DOHH2 (cell line): Measurements from ENCODE around the gene SORBS1.

Experiments
- H3F3A ChIP-seq: fragments of 200-600 bp; sonication (generic), shearing (Covaris generic); 2 replicates; pipeline ENCODE4 v1.6.0; 2016; ENCODE audit warnings: antibody characterized with exemption, mild to moderate bottlenecking; ENCODE audit not compliant: control insufficient read depth, insufficient read depth
- H3K27ac ChIP-seq: fragments of 200-600 bp; sonication (generic); 2 replicates; pipeline ENCODE4 v1.5.1; 2014; ENCODE audit warnings: low read depth, mild to moderate bottlenecking, low read length, moderate library complexity
- H3K27me3 ChIP-seq: fragments of 200-600 bp; sonication (generic); 2 replicates; pipeline ENCODE4 v1.6.1; 2014; ENCODE audit warnings: mild to moderate bottlenecking, low read length, mixed read lengths; ENCODE audit not compliant: control insufficient read depth
- H3K36me3 ChIP-seq: fragments of 200-600 bp; sonication (generic); 2 replicates; pipeline ENCODE4 v1.6.1; 2014; ENCODE audit warnings: mild to moderate bottlenecking, low read length, moderate library complexity, mixed read lengths; ENCODE audit not compliant: control insufficient read depth
- H3K4me1 ChIP-seq: fragments of 200-600 bp; sonication (generic); 2 replicates; pipeline ENCODE4 v1.6.1; 2014; ENCODE audit warnings: mild to moderate bottlenecking, low read length, mixed read lengths; ENCODE audit not compliant: control insufficient read depth
- H3K4me2 ChIP-seq: fragments of 200-600 bp; sonication (generic); 2 replicates; pipeline ENCODE4 v1.6.0; 2014; ENCODE audit warnings: mild to moderate bottlenecking, low read length, moderate library complexity
- H3K4me3 ChIP-seq: fragments of 200-600 bp; sonication (generic); 2 replicates; pipeline ENCODE4 v1.5.1; 2014; ENCODE audit warnings: mild to moderate bottlenecking, low read length, mixed read lengths
- H3K79me2 ChIP-seq: fragments of 200-600 bp; sonication (generic); 2 replicates; pipeline ENCODE4 v1.6.1; 2014; ENCODE audit warnings: mild to moderate bottlenecking, low read length, mixed read lengths; ENCODE audit not compliant: control insufficient read depth
- H3K9me2 ChIP-seq: fragments of 200-600 bp; sonication (generic); replicated peaks from 2 replicates; pipeline ENCODE4 v1.6.1; 2014; ENCODE audit warnings: mild to moderate bottlenecking, low read length, mixed read lengths; ENCODE audit not compliant: control insufficient read depth
- H3K9me3 ChIP-seq: fragments of 200-600 bp; sonication (generic); 2 replicates; pipeline ENCODE4 v1.6.1; 2014; ENCODE audit warnings: antibody characterized with exemption, low read length, mixed read lengths; ENCODE audit not compliant: control insufficient read depth, insufficient read depth
- H4K20me1 ChIP-seq: fragments of 200-600 bp; sonication (generic); 2 replicates; pipeline ENCODE4 v1.6.0; 2014; ENCODE audit warnings: low read depth, mild to moderate bottlenecking, antibody characterized with exemption, low read length, moderate library complexity; ENCODE audit not compliant: control insufficient read depth, insufficient read depth
- CTCF ChIP-seq: fragments of 200-600 bp; sonication (generic); IDR thresholded peaks from one replicate; pipeline ENCODE4 v1.5.1; 2014; ENCODE audit warnings: antibody characterized with exemption, mild to moderate bottlenecking, low read depth, low read length; ENCODE audit not compliant: poor library complexity, severe bottlenecking
- EZH2phosphoT487 ChIP-seq: fragments of 200-600 bp; sonication (generic); IDR thresholded peaks from 2 replicates; pipeline ENCODE4 v1.6.1; 2017; ENCODE audit warnings: borderline replicate concordance, mild to moderate bottlenecking, antibody characterized with exemption, low read length, moderate library complexity, mixed read lengths

SORBS1 gene

DNA sequence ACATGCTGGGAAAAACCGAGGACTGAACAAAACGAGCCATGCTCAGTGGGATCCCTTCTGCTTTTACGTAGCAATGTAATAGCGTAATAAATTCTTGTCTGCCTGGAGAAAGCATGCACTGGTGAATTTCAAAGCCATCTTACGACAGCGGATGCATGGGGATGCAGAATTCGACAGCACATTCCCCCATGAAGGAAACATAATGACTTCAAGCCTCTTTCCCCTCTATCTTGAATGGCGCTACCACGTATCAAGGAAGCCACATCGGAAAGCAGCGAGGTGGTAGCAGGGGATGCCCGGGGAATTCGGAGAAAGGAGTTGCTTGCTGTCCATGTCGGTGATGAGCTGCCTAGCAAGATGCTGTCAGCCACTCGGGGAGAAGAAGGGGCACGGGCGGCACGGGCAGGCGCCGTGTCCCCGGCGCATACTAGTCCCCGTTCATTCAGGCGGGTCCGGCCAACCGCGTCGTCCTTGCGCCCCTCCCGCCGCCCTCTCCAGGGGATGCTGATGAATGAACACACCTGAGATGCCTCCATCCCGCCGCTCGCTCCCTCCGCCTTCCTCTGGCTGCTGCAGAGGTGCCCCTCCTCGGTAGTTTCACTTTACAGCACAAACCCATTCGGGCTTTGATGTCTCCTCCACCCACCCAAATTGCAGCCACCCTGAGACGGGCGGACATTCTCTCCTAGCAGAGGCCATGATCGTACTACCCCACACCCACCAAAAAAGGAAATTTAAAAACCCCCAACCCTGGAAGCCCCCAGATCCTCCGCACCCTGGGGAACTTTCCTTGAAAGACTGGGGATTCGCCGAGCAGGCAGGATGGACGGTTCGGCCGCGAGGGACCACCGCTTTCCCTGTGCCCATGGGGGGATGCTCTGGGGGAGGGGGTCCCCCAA is 644 bp downstream of the SORBS1 start:
- no peaks in the 10 kb centered on the region for H4K20me1 ChIP-seq
- peak overlapping the region; percentile 89 for H3K4me2 ChIP-seq
- H3K27me3 ChIP-seq = peaks cover 51% of the 10 kb centered on the region
- no peaks in the 10 kb centered on the region for H3K36me3 ChIP-seq
- peak overlapping the region; percentile 75 for H3K4me3 ChIP-seq
- H3K9me2 ChIP-seq = no peaks in the 10 kb centered on the region
- no peaks in the 10 kb centered on the region for H3F3A ChIP-seq
- no peak overlapping the region for H3K27ac ChIP-seq
- no peaks in the 10 kb centered on the region for H3K9me3 ChIP-seq
- peaks cover 14% of the 10 kb centered on the region for H3K4me1 ChIP-seq
- TF ChIP-seq EZH2phosphoT487 (peak; percentile 43; the same call in 1 of the 2 replicates), CTCF (no peak)
- H3K79me2 ChIP-seq = no peaks in the 10 kb centered on the region

GRCh38 chr10:95559896-95560277 is 1.3 kb downstream of the SORBS1 start:
- Histone ChIP-seq H3F3A (no peaks in the 10 kb centered on the region), H3K9me3 (no peaks in the 10 kb centered on the region), H3K27ac (no peak overlapping the region), H3K79me2 (no peaks in the 10 kb centered on the region), H3K27me3 (peaks cover 50% of the 10 kb centered on the region), H3K4me3 (no peak overlapping the region; the same call in 1 of the 2 replicates), H3K36me3 (no peaks in the 10 kb centered on the region), H4K20me1 (no peaks in the 10 kb centered on the region), H3K9me2 (no peaks in the 10 kb centered on the region), H3K4me1 (peaks cover 14% of the 10 kb centered on the region), H3K4me2 (peak overlapping the region; percentile 89)
- TF ChIP-seq CTCF (no peak), EZH2phosphoT487 (no peak)

DNA sequence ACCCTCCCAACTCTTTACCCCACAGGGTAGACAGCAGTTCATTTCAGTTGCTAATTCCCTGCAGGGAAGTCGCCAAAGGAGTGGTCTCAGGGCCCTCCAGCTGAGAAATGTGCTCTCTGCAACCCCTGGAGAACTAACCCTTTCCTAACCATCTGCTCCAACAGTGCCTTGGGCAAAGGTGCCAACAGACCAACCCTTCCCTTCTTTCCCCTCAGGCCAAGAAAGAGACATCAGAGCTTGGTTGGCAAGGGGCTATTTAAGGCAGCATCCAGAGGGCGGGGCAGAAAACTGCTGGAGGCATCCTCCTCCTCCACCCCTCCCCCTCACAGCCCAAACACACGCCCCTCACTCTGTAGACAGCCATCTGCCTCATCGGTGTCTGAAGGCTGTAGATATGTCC is 1.7 kb downstream of the SORBS1 start:
- TF ChIP-seq EZH2phosphoT487 = no peak
- TF ChIP-seq CTCF = no peak
- Histone ChIP-seq H3K4me1 (peaks cover 14% of the 10 kb centered on the region), H3K4me3 (no peak overlapping the region), H4K20me1 (no peaks in the 10 kb centered on the region), H3K9me3 (no peaks in the 10 kb centered on the region), H3F3A (no peaks in the 10 kb centered on the region), H3K4me2 (no peak overlapping the region), H3K36me3 (no peaks in the 10 kb centered on the region), H3K27me3 (peaks cover 48% of the 10 kb centered on the region), H3K27ac (no peak overlapping the region), H3K79me2 (no peaks in the 10 kb centered on the region), H3K9me2 (no peaks in the 10 kb centered on the region)
